GM12865 (cell line): ENCODE results near the gene HM13.
A peak's percentile ranks its signal among the peaks of the same experiment; 100 is the strongest.
"Not testable (repeated sequence)": the region's sequence is repeated elsewhere in the genome, so short reads cannot be mapped to it uniquely, and the experiment has no call there.

Source experiments
- DNase-seq: peaks from one replicate; pipeline ENCODE4 v3.0.0; 2010; ENCODE audit warnings: low read depth
- H3K4me3 ChIP-seq: 2 replicates; pipeline ENCODE4 v1.5.1; 2011; ENCODE audit warnings: mild to moderate bottlenecking, low read depth, low read length, control low read depth
- CTCF ChIP-seq: IDR thresholded peaks from 2 replicates; pipeline ENCODE4 v1.5.1; 2011; ENCODE audit warnings: low read length, control low read depth, low read depth, inconsistent platforms; ENCODE audit not compliant: insufficient read depth; ENCODE audit errors: missing control alignments

HM13 gene

GRCh38 chr20:31605031-31605901 is 91.0 kb downstream of the HM13 start, which contains the start of gene ID1:
TSS of gene ID1 (plus strand) at chr20:31605289. CDS start at chr20:31605388, 99 bp downstream.
- H3K4me3 ChIP-seq: peak within 1 kb of the TSS; percentile 69
- DNase-seq: peak; percentile 90
- TF ChIP-seq CTCF: no peak

- no peak for DNase-seq
- TF ChIP-seq CTCF: no peak
These were observed 91.9 kb downstream of the HM13 start for GRCh38 chr20:31605902-31606803.

GRCh38 chr20:31606804-31607639 is 92.8 kb downstream of the HM13 start:
- DNase-seq: no peak
- no peak for TF ChIP-seq CTCF
- no peak overlapping the region for H3K4me3 ChIP-seq

More at GRCh38 chr20:31605902-31606803, 91.9 kb downstream of the HM13 start:
- peak overlapping the region; percentile 69 for H3K4me3 ChIP-seq

- DNase-seq: no peak
- TF ChIP-seq CTCF: no peak
- H3K4me3 ChIP-seq: no peak overlapping the region
These were observed 93.5 kb downstream of the HM13 start for GRCh38 chr20:31607640-31608250.

GRCh38 chr20:31608251-31608945 is 94.2 kb downstream of the HM13 start:
- no peak for DNase-seq
- no peak for TF ChIP-seq CTCF
- H3K4me3 ChIP-seq: no peak overlapping the region

- H3K4me3 ChIP-seq, DNase-seq: not testable (repeated sequence)
These were observed 98.0 kb downstream of the HM13 start for GRCh38 chr20:31612271-31612640.
